CD14-positive monocyte (primary cell): ENCODE results near the gene MTUS2. TPM values are rescaled to one million over a fixed set of nuclear protein-coding genes. Genes with fewer than 3 reads are reported as not detected.

ENCODE experiments used
- DNase-seq, 3 donors: peaks; one replicate each; pipeline ENCODE4 v3.0.0-alpha.2; 2011 to 2022
- H2AFZ ChIP-seq: 2 replicates; pipeline ENCODE4 v1.6.0; 2012; ENCODE audit warnings: mild to moderate bottlenecking, low read depth, low read length, inconsistent platforms; ENCODE audit not compliant: insufficient read depth, poor library complexity, severe bottlenecking
- H3K27ac ChIP-seq, 2 donors: 1 replicate in 1 of 2; 2 replicates in 1 of 2; pipeline ENCODE4 v1.5.1; 2012 to 2013; ENCODE audit warnings: low read length in 2 of 2, control low read depth in 1 of 2, inconsistent platforms in 1 of 2, low read depth in 1 of 2, mild to moderate bottlenecking in 1 of 2
- H3K27me3 ChIP-seq, 2 donors: one replicate each; pipeline versions ENCODE4 v1.6.0 to v1.6.1; 2011 to 2013; ENCODE audit warnings: low read length in 2 of 2; ENCODE audit not compliant: control insufficient read depth in 2 of 2, insufficient read depth in 2 of 2
- H3K36me3 ChIP-seq, 2 donors: replicated peaks in 1 of 2; 1 replicate in 1 of 2; 2 replicates in 1 of 2; pipeline versions ENCODE4 v1.5.1 to v1.6.1; 2012 to 2013; ENCODE audit warnings: low read length in 2 of 2, control low read depth in 1 of 2, inconsistent platforms in 1 of 2, mild to moderate bottlenecking in 1 of 2; ENCODE audit not compliant: insufficient read depth in 2 of 2, control insufficient read depth in 1 of 2
- H3K4me1 ChIP-seq, 2 donors: 1 replicate in 1 of 2; 2 replicates in 1 of 2; pipeline versions ENCODE4 v1.5.1 to v1.6.1; 2012 to 2013; ENCODE audit warnings: low read length in 2 of 2, control low read depth in 1 of 2, inconsistent platforms in 1 of 2, mild to moderate bottlenecking in 1 of 2, moderate library complexity in 1 of 2; ENCODE audit not compliant: insufficient read depth in 2 of 2, control insufficient read depth in 1 of 2
- H3K4me2 ChIP-seq: replicated peaks from 2 replicates; pipeline ENCODE3; 2012; ENCODE audit warnings: low read length, moderate library complexity, mild to moderate bottlenecking; ENCODE audit not compliant: poor library complexity, severe bottlenecking; ENCODE audit errors: extremely low read depth
- H3K4me3 ChIP-seq, 3 experiments: fragments of 200-600 bp in 1 of 3; sonication (generic) in 1 of 3; replicated peaks in 1 of 3; 1 replicate in 2 of 3; 2 replicates in 1 of 3; pipeline ENCODE4 v1.5.1; 2011 to 2013; ENCODE audit warnings: low read length in 3 of 3, mild to moderate bottlenecking in 3 of 3, control low read depth in 2 of 3, low read depth in 2 of 3, inconsistent platforms in 1 of 3, moderate library complexity in 1 of 3
- H3K79me2 ChIP-seq: 2 replicates; pipeline ENCODE4 v1.6.0; 2012; ENCODE audit warnings: mild to moderate bottlenecking, control low read depth, inconsistent platforms, low read length, moderate library complexity; ENCODE audit not compliant: insufficient read depth
- H3K9ac ChIP-seq: 2 replicates; pipeline ENCODE4 v1.6.0; 2017; ENCODE audit warnings: low read length, mild to moderate bottlenecking; ENCODE audit not compliant: insufficient read depth, poor library complexity, severe bottlenecking
- H3K9me3 ChIP-seq, 2 donors: replicated peaks in 1 of 2; 1 replicate in 1 of 2; 2 replicates in 1 of 2; pipeline versions ENCODE4 v1.5.1 to v1.6.1; 2012 to 2013; ENCODE audit warnings: low read length in 2 of 2, control low read depth in 1 of 2; ENCODE audit not compliant: control insufficient read depth in 1 of 2, insufficient read depth in 1 of 2
- H4K20me1 ChIP-seq: 2 replicates; pipeline ENCODE4 v1.6.0; 2012; ENCODE audit warnings: mild to moderate bottlenecking, low read length, control low read depth, moderate library complexity; ENCODE audit not compliant: insufficient read depth
- H3K27ac Mint-ChIP-seq, 7 donors: one replicate each; pipeline ENCODE4 v1.8.0; 2020; ENCODE audit warnings: mild to moderate bottlenecking in 7 of 7, mixed read lengths in 7 of 7, moderate library complexity in 6 of 7, inconsistent platforms in 2 of 7
- H3K27me3 Mint-ChIP-seq, 3 donors: one replicate each; pipeline ENCODE4 v1.8.0; 2021 to 2022; ENCODE audit warnings: low read depth in 3 of 3, mild to moderate bottlenecking in 3 of 3, mixed read lengths in 3 of 3, moderate library complexity in 3 of 3, inconsistent platforms in 1 of 3
- H3K36me3 Mint-ChIP-seq, 2 donors: one replicate each; pipeline ENCODE4 v1.8.0; 2020; ENCODE audit warnings: mixed read lengths in 2 of 2, inconsistent platforms in 1 of 2, mild to moderate bottlenecking in 1 of 2
- H3K4me1 Mint-ChIP-seq: one replicate; pipeline ENCODE4 v1.8.0; 2020; ENCODE audit warnings: mild to moderate bottlenecking, mixed read lengths
- H3K4me3 Mint-ChIP-seq, 2 donors: one replicate each; pipeline ENCODE4 v1.8.0; 2020; ENCODE audit warnings: mild to moderate bottlenecking in 2 of 2, mixed read lengths in 2 of 2, moderate library complexity in 1 of 2
- H3K9me3 Mint-ChIP-seq, 7 donors: one replicate each; pipeline ENCODE4 v1.8.0; 2020 to 2022; ENCODE audit warnings: mixed read lengths in 7 of 7, mild to moderate bottlenecking in 6 of 7, moderate library complexity in 6 of 7, inconsistent platforms in 2 of 7
- WGBS: methylation state at CpG from one replicate; pipeline ENCODE4 v1.1.5; 2013; ENCODE audit warnings: missing lambda C conversion rate; ENCODE audit not compliant: insufficient coverage; 5-methylcytosine and 5-hydroxymethylcytosine counted together
- intact Hi-C, 2 donors: fragments of 100-400 bp; cut with micrococcal nuclease; formaldehyde crosslinking; loops; one replicate each; pipeline versions ENCODE4 v1.15.0 to v1.15.1; 2023
- polyA plus RNA-seq, 3 donors: library from polyadenylated mRNA; depleted of rRNA in 1 of 3; unstranded in 2 of 3; stranded (reverse) in 1 of 3; fragments of 300-500 nt in 2 of 3; fragments of >200 nt in 1 of 3; fragmentation: Illumina TruSeq in 2 of 3; gene quantifications; 1 replicate in 2 of 3; 2 replicates in 1 of 3; pipeline ENCODE4 v1.2.3, GENCODE V29; 2012 to 2021
- TF ChIP-seq, protein P1 (sequence below): fragments of 200-600 bp; IDR thresholded peaks from one replicate; pipeline ENCODE4 v1.8.0; 2022; ENCODE audit warnings: antibody characterized with exemption, mild to moderate bottlenecking

Gene MTUS2
- polyA plus RNA-seq, 3 donors = 0.04 TPM; not detected in 2

GRCh38 chr13:29020314-29020713, 200.2 kb downstream of the MTUS2 start:
- Histone ChIP-seq H4K20me1 (no peaks in the 10 kb centered on the region), H3K79me2 (no peaks in the 10 kb centered on the region), H3K4me3 (no peak overlapping the region), H3K4me1 (no peaks in the 10 kb centered on the region), H3K27me3 (no peaks in the 10 kb centered on the region), H3K9ac (no peak overlapping the region), H3K36me3 (no peaks in the 10 kb centered on the region), H3K4me2 (no peak overlapping the region), H3K9me3 (peaks cover 0 to 3% of the 10 kb centered on the region in 2 donors), H3K27ac (no peak overlapping the region), H2AFZ (no peak overlapping the region)
- Mint-ChIP-seq H3K27ac (no peak overlapping the region), H3K27me3 (peaks cover 0 to 2% (median 2%) of the 10 kb centered on the region in 3 donors), H3K9me3 (peaks cover 0 to 3% (median 2%) of the 10 kb centered on the region in 7 donors), H3K4me1 (peaks cover 4% of the 10 kb centered on the region), H3K4me3 (no peak overlapping the region), H3K36me3 (no peaks in the 10 kb centered on the region)
- WGBS = 5% methylated on average over 6 of the region's 7 CpGs
- TF ChIP-seq, protein P1, sequence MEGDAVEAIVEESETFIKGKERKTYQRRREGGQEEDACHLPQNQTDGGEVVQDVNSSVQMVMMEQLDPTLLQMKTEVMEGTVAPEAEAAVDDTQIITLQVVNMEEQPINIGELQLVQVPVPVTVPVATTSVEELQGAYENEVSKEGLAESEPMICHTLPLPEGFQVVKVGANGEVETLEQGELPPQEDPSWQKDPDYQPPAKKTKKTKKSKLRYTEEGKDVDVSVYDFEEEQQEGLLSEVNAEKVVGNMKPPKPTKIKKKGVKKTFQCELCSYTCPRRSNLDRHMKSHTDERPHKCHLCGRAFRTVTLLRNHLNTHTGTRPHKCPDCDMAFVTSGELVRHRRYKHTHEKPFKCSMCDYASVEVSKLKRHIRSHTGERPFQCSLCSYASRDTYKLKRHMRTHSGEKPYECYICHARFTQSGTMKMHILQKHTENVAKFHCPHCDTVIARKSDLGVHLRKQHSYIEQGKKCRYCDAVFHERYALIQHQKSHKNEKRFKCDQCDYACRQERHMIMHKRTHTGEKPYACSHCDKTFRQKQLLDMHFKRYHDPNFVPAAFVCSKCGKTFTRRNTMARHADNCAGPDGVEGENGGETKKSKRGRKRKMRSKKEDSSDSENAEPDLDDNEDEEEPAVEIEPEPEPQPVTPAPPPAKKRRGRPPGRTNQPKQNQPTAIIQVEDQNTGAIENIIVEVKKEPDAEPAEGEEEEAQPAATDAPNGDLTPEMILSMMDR = no peak
- DNase-seq = no peak
- intact Hi-C loops = no loop called here

DNA sequence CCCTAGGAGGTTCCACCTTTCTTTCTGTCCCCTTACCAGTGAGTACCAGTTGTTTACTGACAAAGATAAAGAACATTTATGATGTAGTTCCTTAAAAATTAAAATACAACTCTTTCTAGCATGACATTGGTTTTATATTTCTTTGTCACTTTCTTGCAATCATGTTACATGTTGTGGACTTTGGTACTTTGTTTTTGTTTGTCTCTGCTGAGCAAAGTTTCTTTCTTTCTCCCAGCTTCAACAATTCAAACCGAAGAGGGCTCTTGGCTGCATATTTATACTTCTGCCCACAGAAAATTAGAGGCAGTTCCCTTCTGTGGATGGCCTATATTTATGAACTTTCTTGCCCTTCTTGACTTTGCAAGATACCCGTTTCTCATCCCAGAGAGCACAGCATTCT, 201.2 kb downstream of the MTUS2 start:
- Mint-ChIP-seq H3K4me1 (peaks cover 4% of the 10 kb centered on the region), H3K27me3 (peaks cover 0 to 2% (median 0%) of the 10 kb centered on the region in 3 donors), H3K36me3 (no peaks in the 10 kb centered on the region), H3K27ac (no peak overlapping the region), H3K9me3 (peaks cover 0 to 5% (median 4%) of the 10 kb centered on the region in 7 donors), H3K4me3 (no peak overlapping the region)
- H3K4me3 ChIP-seq = no peak overlapping the region
- TF ChIP-seq, protein P1 = no peak
- no peak overlapping the region for H3K27ac ChIP-seq
- no peaks in the 10 kb centered on the region for H3K79me2 ChIP-seq
- no peak overlapping the region for H2AFZ ChIP-seq
- no peaks in the 10 kb centered on the region for H3K27me3 ChIP-seq
- no peak overlapping the region for H3K9ac ChIP-seq
- H3K36me3 ChIP-seq = no peaks in the 10 kb centered on the region
- no peak overlapping the region for H3K4me2 ChIP-seq
- intact Hi-C loops = no loop called here
- H4K20me1 ChIP-seq = no peaks in the 10 kb centered on the region
- no peaks in the 10 kb centered on the region for H3K4me1 ChIP-seq
- no peak for DNase-seq
- H3K9me3 ChIP-seq = peaks cover 0 to 6% of the 10 kb centered on the region in 2 donors
- WGBS = no CpG with 5 or more reads among the region's 2 CpGs
